Measurements from ENCODE around the gene KCP.

DNA sequence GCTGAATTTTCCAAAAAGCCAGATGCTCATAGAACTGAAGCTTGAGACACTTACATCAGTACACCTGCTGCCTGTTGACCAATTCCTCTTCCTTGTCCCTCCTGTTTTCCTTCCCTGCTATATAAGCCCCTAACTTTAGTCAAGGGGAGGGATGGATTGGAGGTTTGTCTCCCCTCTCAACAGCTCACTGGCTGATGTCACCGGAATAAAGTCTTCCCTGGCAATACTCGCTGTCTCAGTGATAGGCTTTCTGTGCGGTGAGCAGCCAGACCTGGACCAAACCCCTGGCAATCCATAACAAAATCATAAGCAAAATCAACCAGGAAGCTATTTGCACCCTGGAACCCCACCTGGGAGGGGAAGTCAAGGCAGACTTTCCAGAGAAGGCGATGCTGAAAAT lies 26.3 kb upstream of the KCP start:
- TF ChIP-seq, protein P1, sequence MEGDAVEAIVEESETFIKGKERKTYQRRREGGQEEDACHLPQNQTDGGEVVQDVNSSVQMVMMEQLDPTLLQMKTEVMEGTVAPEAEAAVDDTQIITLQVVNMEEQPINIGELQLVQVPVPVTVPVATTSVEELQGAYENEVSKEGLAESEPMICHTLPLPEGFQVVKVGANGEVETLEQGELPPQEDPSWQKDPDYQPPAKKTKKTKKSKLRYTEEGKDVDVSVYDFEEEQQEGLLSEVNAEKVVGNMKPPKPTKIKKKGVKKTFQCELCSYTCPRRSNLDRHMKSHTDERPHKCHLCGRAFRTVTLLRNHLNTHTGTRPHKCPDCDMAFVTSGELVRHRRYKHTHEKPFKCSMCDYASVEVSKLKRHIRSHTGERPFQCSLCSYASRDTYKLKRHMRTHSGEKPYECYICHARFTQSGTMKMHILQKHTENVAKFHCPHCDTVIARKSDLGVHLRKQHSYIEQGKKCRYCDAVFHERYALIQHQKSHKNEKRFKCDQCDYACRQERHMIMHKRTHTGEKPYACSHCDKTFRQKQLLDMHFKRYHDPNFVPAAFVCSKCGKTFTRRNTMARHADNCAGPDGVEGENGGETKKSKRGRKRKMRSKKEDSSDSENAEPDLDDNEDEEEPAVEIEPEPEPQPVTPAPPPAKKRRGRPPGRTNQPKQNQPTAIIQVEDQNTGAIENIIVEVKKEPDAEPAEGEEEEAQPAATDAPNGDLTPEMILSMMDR (conservative IDR thresholded peaks at IDR 0.05; ENCODE audit: low read length): no peak
- TF ChIP-seq EZH2phosphoT487 (IDR thresholded peaks at IDR 0.05; ENCODE audit: borderline replicate concordance, low read depth, low read length): no peak
